ENCODE data around the gene KCNIP3.

DNA sequence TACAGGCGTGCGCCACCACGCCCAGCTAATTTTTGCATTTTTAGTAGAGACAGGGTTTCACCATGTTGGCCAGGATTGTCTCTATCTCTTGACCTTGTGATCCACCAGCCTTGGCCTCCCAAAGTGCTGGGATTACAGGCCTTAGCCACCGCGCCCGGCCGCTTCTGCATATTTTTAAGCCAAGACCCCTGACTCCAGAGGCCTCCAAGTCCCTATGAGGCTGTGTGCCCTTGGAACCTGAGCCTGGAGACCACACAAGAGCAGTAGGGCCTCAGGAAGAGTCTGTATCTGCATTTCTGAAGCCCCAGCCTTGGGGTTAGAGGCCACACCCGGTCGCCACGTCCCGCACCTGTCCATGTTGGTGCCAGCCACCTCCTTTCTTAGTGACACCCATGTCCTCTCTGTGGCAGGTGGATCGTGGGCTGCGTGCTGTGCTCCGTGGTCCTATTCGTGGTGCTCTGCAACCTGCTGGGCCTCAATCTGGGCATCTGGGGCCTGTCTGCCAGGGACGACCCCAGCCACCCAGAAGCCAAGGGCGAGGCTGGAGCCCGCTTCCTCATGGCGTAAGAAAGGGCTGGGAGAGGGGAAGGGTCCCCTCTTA, 17.6 kb upstream of the KCNIP3 start:
- TF ChIP-seq, protein P1, sequence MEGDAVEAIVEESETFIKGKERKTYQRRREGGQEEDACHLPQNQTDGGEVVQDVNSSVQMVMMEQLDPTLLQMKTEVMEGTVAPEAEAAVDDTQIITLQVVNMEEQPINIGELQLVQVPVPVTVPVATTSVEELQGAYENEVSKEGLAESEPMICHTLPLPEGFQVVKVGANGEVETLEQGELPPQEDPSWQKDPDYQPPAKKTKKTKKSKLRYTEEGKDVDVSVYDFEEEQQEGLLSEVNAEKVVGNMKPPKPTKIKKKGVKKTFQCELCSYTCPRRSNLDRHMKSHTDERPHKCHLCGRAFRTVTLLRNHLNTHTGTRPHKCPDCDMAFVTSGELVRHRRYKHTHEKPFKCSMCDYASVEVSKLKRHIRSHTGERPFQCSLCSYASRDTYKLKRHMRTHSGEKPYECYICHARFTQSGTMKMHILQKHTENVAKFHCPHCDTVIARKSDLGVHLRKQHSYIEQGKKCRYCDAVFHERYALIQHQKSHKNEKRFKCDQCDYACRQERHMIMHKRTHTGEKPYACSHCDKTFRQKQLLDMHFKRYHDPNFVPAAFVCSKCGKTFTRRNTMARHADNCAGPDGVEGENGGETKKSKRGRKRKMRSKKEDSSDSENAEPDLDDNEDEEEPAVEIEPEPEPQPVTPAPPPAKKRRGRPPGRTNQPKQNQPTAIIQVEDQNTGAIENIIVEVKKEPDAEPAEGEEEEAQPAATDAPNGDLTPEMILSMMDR (IDR thresholded peaks at IDR 0.05): no peak
- no peak for TF ChIP-seq EZH2 (IDR thresholded peaks at IDR 0.05; ENCODE audit: borderline replicate concordance, insufficient read depth, low read depth, low read length, poor library complexity, severe bottlenecking)

Measured in B cell (primary cell).